Pancreas (tissue), 10 donors: ENCODE measurements around the gene ZFP36. TPM values are rescaled to one million over a fixed set of nuclear protein-coding genes. Genes with fewer than 3 reads are reported as not detected.

Experiments
- ATAC-seq, 4 donors: fragments of 200-7000 bp; cut with Tn5 transposase; one replicate each; pipeline versions ENCODE4 v1.8.0 to v1.9.1; 2020; ENCODE audit warnings: mild to moderate bottlenecking in 4 of 4, moderate library complexity in 4 of 4
- DNase-seq, 6 donors: peaks; one replicate each; pipeline ENCODE4 v3.0.0-alpha.2; 2020
- FAIRE-seq: peaks from 2 replicates; lab custom pipeline; 2012; peaks lifted over from hg19 to GRCh38; lab: Jason Lieb, UNC
- H3K27ac ChIP-seq, 4 donors: fragments of 200-600 bp; sonication (generic); 1 replicate in 3 of 4; 2 replicates in 1 of 4; pipeline versions ENCODE4 v1.5.0 to v1.8.0; 2020
- H3K27me3 ChIP-seq, 4 donors: fragments of 200-600 bp; one replicate each; pipeline ENCODE4 v1.8.0; 2021
- H3K36me3 ChIP-seq, 3 donors: fragments of 200-600 bp; sonication (generic) in 1 of 3; one replicate each; pipeline versions ENCODE4 v1.5.0 to v1.8.0; 2020 to 2021
- H3K4me1 ChIP-seq, 3 donors: fragments of 200-600 bp; one replicate each; pipeline ENCODE4 v1.8.0; 2021
- H3K4me3 ChIP-seq, 4 donors: fragments of 200-600 bp; sonication (generic) in 2 of 4; one replicate each; pipeline versions ENCODE4 v1.5.0 to v1.8.0; 2020 to 2021
- H3K9me3 ChIP-seq, 4 donors: fragments of 200-600 bp; one replicate each; pipeline ENCODE4 v1.8.0; 2021
- CTCF ChIP-seq, 4 donors: fragments of 200-600 bp; sonication (generic) in 3 of 4; IDR thresholded peaks; one replicate each; pipeline versions ENCODE4 v1.5.0 to v1.8.0; 2021; ENCODE audit warnings: antibody characterized with exemption in 4 of 4
- WGBS, 2 donors: extraction: QIAGEN DNeasy Blood & Tissue Kit; methylation state at CpG; one replicate each; pipeline ENCODE4 v1.1.7; 2013; 5-methylcytosine and 5-hydroxymethylcytosine counted together
- intact Hi-C, 3 donors: fragments of 100-400 bp; cut with DNase I; formaldehyde crosslinking; loops; one replicate each; pipeline versions ENCODE4 v1.11.1 to v1.14.2; 2022
- polyA plus RNA-seq, 2 donors: library from polyadenylated mRNA; stranded (reverse); fragments of 200-250 nt; gene quantifications; one replicate each; pipeline ENCODE4 v1.2.3, GENCODE V29; 2013
- total RNA-seq, 6 donors: library from RNA; stranded (reverse); fragmentation: NEBNext Ultra II Directional in 4 of 6; extraction: Animal tissue kit (Norgen Biotek cat#: 25700) in 4 of 6; gene quantifications; one replicate each; pipeline versions ENCODE4 v1.2.1 to v1.2.4, GENCODE V29; 2021 to 2023
- donor health status: healthy with polysubstance abuse.
- donor health status: DM: no; HTN: no; CAD: no; lungs with moderate emphysema.
- donor health status: DM: no; HTN: no; CAD: no.
- donor health status: control.
- donor health status: control.
- donor health status: Bipolar disorder and iron deficiency.
- donor health status: DM: yes; HTN: yes; CAD: no.
- donor health status: DM: no; HTN: no; CAD: no.
- donor health status: DM: no; HTN: no; CAD: no.
- donor health status: DM: yes; HTN: yes; CAD: no.

ZFP36 gene
- total and polyA plus RNA-seq, 8 donors, result 20.2 to 151 (median 38.4) TPM

GRCh38 chr19:39424934-39425333 is 18.3 kb downstream of the ZFP36 start:
- Histone ChIP-seq H3K27me3 (no peaks in the 10 kb centered on the region), H3K4me3 (no peak overlapping the region), H3K36me3 (no peaks in the 10 kb centered on the region), H3K4me1 (peaks cover 0 to 4% (median 0%) of the 10 kb centered on the region in 3 donors), H3K9me3 (no peaks in the 10 kb centered on the region), H3K27ac (no peak overlapping the region)
- no peak for ATAC-seq
- FAIRE-seq, result no peak
- intact Hi-C loops, result no loop called here
- DNase-seq, result no peak
- TF ChIP-seq CTCF (IDR thresholded peaks at IDR 0.05), result no peak
- 67 to 81% methylated on average over 13 to 16 of the region's 16 CpGs for WGBS, 2 donors

- no peaks in the 10 kb centered on the region for H3K27me3 ChIP-seq
- WGBS, 2 donors, result 74 to 81% methylated on average over 7 of the region's 7 CpGs
- no peak overlapping the region for H3K27ac ChIP-seq
- intact Hi-C loops, result no loop called here
- ATAC-seq (no peak), FAIRE-seq (no peak), DNase-seq (no peak)
- peaks cover 0 to 4% (median 0%) of the 10 kb centered on the region in 3 donors for H3K4me1 ChIP-seq
- no peak overlapping the region for H3K4me3 ChIP-seq
- no peaks in the 10 kb centered on the region for H3K36me3 ChIP-seq
- no peak for TF ChIP-seq CTCF (IDR thresholded peaks at IDR 0.05)
- H3K9me3 ChIP-seq, result no peaks in the 10 kb centered on the region
Measured at GRCh38 chr19:39425744-39426143, 19.1 kb downstream of the ZFP36 start.

GRCh38 chr19:39426170-39426569 is 19.5 kb downstream of the ZFP36 start:
- TF ChIP-seq CTCF (IDR thresholded peaks at IDR 0.05), result no peak
- WGBS, 2 donors, result 39 to 51% methylated on average over 5 of the region's 5 CpGs
- H3K27ac ChIP-seq, result no peak overlapping the region
- H3K4me3 ChIP-seq, result no peak overlapping the region
- H3K36me3 ChIP-seq, result no peaks in the 10 kb centered on the region
- intact Hi-C loops, result no loop called here
- DNase-seq, result no peak
- no peaks in the 10 kb centered on the region for H3K27me3 ChIP-seq
- no peak for ATAC-seq
- no peak for FAIRE-seq
- H3K4me1 ChIP-seq, result peaks cover 0 to 4% (median 0%) of the 10 kb centered on the region in 3 donors
- H3K9me3 ChIP-seq, result no peaks in the 10 kb centered on the region

- no peak overlapping the region for H3K4me3 ChIP-seq
- ATAC-seq (no peak), DNase-seq (no peak), FAIRE-seq (no peak)
- WGBS, 2 donors, result 84 to 92% methylated on average over 11 of the region's 11 CpGs
- no peak overlapping the region for H3K27ac ChIP-seq
- H3K9me3 ChIP-seq, result no peaks in the 10 kb centered on the region
- no peaks in the 10 kb centered on the region for H3K27me3 ChIP-seq
- peaks cover 0 to 4% (median 0%) of the 10 kb centered on the region in 3 donors for H3K4me1 ChIP-seq
- TF ChIP-seq CTCF (IDR thresholded peaks at IDR 0.05), result no peak
- intact Hi-C loops, result no loop called here
- peaks cover 0 to 9% (median 5%) of the 10 kb centered on the region in 3 donors for H3K36me3 ChIP-seq
Measured at GRCh38 chr19:39427707-39428106, 21.1 kb downstream of the ZFP36 start.

- DNase-seq (peak in 4 of 6 donors; percentile 43 to 66 (median 52)), FAIRE-seq (no peak), ATAC-seq (peak; percentile 40 to 79 (median 56))
- H3K9me3 ChIP-seq, result no peaks in the 10 kb centered on the region
- no peak overlapping the region for H3K4me3 ChIP-seq
- 30 to 32% methylated on average over 23 of the region's 23 CpGs for WGBS, 2 donors
- peak overlapping the region; percentile 8 to 60 (median 50) for H3K27ac ChIP-seq
- no peaks in the 10 kb centered on the region for H3K27me3 ChIP-seq
- intact Hi-C loops, result no loop called here
- no peak for TF ChIP-seq CTCF (IDR thresholded peaks at IDR 0.05)
- H3K36me3 ChIP-seq, result peaks cover 4 to 17% (median 8%) of the 10 kb centered on the region in 3 donors
- peaks cover 0 to 4% (median 0%) of the 10 kb centered on the region in 3 donors for H3K4me1 ChIP-seq
Measured at GRCh38 chr19:39428283-39429112, 21.9 kb downstream of the ZFP36 start.
